Measurements from ENCODE around the gene CTH.
"Not testable (repeated sequence)": the region's sequence is repeated elsewhere in the genome, so short reads cannot be mapped to it uniquely, and the experiment has no call there.

Gene CTH

DNA sequence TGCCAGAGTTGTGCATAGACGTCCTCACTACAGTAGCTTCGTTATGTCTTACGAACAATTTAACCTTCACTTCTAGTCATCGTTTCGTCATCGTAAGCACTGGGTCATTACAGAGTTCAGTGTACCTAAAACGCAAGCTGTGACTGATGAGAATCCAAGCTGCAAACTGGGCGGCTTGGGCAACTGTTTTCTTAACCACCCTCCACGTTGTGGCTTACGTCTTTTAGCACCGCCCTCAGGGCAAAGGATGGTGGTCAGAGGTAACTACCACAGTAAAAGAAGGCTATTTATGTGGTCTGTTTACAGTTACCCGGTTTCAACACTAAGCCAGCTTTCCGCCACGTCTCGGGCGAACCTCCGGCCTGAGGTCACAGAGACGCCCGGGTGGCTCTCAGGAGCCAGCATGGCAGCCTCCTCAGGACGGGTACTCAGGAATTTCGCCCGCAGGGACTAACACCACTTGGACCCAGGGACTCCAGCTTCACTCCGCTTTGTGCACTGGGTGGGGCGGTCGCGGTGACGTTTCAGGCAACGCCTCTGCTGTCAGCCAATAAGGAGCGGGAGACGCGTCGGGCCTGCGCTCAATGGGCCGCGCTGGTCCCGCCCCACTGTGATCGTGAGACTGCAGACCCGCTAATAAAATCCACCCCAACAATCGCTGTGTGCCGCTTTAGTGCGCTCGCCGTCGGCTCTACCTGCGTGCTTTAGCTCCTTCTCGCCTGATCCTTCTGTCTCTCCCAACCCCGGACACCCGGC, at the start of gene CTH:
Gene CTH, plus strand, starts transcription at position 665 of the 756 bp plus-strand sequence. CDS start 148 bp downstream, outside the sequence.
- TF ChIP-seq, protein P1, sequence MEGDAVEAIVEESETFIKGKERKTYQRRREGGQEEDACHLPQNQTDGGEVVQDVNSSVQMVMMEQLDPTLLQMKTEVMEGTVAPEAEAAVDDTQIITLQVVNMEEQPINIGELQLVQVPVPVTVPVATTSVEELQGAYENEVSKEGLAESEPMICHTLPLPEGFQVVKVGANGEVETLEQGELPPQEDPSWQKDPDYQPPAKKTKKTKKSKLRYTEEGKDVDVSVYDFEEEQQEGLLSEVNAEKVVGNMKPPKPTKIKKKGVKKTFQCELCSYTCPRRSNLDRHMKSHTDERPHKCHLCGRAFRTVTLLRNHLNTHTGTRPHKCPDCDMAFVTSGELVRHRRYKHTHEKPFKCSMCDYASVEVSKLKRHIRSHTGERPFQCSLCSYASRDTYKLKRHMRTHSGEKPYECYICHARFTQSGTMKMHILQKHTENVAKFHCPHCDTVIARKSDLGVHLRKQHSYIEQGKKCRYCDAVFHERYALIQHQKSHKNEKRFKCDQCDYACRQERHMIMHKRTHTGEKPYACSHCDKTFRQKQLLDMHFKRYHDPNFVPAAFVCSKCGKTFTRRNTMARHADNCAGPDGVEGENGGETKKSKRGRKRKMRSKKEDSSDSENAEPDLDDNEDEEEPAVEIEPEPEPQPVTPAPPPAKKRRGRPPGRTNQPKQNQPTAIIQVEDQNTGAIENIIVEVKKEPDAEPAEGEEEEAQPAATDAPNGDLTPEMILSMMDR (IDR thresholded peaks at IDR 0.05; ENCODE audit: low read depth, low read length): no peak
- Histone ChIP-seq H3K9me3 (ENCODE audit: severe bottlenecking) (no peaks in the 10 kb centered on the region), H3K36me3 (no peaks in the 10 kb centered on the region), H3K27me3 (ENCODE audit: insufficient read depth, low read depth, severe bottlenecking) (no peaks in the 10 kb centered on the region), H3K4me3 (ENCODE audit: low read depth, low read length) (peak within 1 kb of the TSS; percentile 97), H3K27ac (peak within 1 kb of the TSS; percentile 81)
- peak; percentile 97 for DNase-seq

DNA sequence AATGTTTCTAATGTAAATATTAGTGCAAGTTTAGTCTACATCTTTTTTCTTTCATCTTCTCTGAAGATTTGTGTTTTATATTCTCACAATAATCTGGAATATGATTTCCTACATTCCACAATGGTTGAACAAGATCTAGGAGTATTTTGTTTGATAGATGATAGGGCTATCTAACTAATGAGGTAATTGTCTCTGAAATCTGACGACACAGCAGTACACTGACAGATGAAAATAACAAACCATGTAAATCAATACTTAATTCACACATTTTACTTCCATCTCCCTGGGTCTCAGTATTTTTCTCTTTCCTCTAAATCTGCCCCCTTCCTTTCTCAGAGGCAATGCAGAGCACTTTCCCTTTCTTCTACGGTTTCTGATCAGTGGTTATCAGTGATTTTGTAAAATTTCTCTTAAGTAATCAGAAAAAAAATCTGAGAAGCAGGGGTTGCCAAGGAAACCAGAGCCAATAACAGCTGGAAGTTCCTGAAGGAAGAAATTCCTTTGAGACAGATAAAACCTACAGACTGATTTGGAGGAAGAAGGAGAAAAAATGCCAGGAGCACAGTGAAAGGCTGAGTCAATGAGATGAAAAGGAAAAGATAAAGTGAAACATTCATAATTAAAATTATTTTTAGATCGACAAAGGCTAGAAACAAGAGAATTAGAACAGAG, 49.2 kb upstream of the CTH start:
- Histone ChIP-seq H3K4me3 (ENCODE audit: low read depth, low read length) (no peak overlapping the region), H3K27me3 (ENCODE audit: insufficient read depth, low read depth, severe bottlenecking) (no peaks in the 10 kb centered on the region), H3K9me3 (ENCODE audit: severe bottlenecking) (no peaks in the 10 kb centered on the region), H3K27ac (no peak overlapping the region), H3K36me3 (no peaks in the 10 kb centered on the region)
- TF ChIP-seq, protein P1 (IDR thresholded peaks at IDR 0.05; ENCODE audit: low read depth, low read length): no peak
- DNase-seq: no peak

DNA sequence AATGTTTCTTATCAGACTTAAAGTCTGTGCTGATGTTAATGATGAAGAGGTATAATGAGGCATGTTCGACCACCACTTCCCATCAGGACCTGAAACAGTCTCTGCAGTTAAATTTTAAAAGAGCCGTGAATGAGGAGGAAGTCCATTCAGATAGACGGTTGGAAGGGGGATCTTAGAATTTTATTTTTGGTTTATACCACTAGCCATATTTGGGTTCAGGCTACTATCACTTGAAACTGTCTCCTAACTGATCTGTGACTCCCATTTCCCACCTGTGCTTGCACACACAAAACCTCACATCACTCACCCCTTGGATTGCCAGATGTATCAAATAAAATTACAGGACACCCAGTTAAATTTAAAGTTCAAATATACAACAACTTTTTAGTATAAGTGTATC, 46.6 kb upstream of the CTH start:
- no peaks in the 10 kb centered on the region for H3K27me3 ChIP-seq (ENCODE audit: insufficient read depth, low read depth, severe bottlenecking)
- no peaks in the 10 kb centered on the region for H3K9me3 ChIP-seq (ENCODE audit: severe bottlenecking)
- no peak overlapping the region for H3K4me3 ChIP-seq (ENCODE audit: low read depth, low read length)
- no peak overlapping the region for H3K27ac ChIP-seq
- no peak for DNase-seq
- TF ChIP-seq, protein P1 (IDR thresholded peaks at IDR 0.05; ENCODE audit: low read depth, low read length): no peak
- no peaks in the 10 kb centered on the region for H3K36me3 ChIP-seq

DNA sequence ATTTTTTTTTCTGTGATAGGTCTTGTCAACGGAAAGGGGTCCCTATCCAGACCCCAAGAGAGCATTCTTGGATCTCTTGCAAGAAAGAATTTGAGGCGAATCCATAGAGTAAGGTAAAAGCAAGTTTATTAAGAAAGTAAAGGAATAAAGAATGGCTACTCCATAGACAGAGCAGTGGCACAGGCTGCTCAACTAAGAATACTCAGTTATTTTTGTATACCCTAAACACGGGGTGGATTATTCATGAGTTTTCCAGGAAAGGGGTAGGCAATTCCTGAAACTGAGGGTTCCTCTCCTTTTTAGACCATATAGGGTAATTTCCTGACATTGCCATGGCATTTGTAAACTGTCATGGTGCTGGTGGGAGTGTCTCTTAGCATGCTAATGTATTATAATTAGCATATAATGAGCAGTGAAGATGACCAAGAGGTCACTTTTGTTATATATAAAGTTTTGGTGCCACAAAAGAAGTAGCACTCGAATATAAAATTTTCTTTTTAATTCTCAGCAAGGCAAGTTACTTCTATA, 44.6 kb upstream of the CTH start:
- H3K9me3 ChIP-seq (ENCODE audit: severe bottlenecking); H3K36me3 ChIP-seq; H3K27me3 ChIP-seq (ENCODE audit: insufficient read depth, low read depth, severe bottlenecking); H3K4me3 ChIP-seq (ENCODE audit: low read depth, low read length); DNase-seq; H3K27ac ChIP-seq: not testable (repeated sequence)

DNA sequence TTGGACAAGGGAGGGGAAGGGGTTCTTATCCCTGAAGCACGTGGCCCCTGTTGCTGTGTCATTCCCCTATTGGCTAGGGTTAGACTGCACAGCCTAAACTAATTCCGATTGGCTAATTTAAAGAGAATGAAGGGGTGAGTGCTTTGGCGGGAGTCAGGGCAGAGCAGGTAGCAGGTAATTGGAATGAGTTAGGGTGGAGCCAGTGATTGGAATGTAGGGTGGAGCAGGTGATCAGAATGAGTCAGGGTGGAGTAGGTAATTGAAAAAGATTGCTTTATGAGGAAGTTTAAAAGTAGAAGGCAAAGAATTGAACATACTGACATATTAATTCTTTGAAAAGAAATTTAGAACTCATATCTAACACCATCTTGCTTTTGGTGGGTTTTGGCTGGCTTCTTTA, 44.1 kb upstream of the CTH start:
- H3K27ac ChIP-seq; DNase-seq; H3K4me3 ChIP-seq (ENCODE audit: low read depth, low read length); H3K36me3 ChIP-seq; H3K27me3 ChIP-seq (ENCODE audit: insufficient read depth, low read depth, severe bottlenecking); H3K9me3 ChIP-seq (ENCODE audit: severe bottlenecking): not testable (repeated sequence)

DNA sequence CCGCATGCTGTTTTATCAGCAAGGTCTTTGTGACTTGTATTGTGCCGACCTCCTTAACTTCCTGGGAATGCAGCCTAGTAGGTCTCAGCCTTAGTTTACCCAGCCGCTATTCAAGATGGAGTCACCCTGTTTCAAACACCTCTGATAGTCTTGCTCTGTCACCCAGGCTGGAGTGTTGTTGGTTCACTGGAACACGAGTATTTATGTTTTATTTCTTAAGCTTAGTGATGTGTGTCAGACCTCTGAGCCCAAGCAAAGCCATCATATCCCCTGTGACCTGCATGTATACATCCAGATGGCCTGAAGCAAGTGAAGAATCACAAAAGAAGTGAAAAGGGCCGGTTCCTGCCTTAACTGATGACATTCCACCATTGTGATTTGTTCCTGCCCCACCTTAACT, 43.7 kb upstream of the CTH start:
- not testable (repeated sequence) for H3K27ac ChIP-seq

DNA sequence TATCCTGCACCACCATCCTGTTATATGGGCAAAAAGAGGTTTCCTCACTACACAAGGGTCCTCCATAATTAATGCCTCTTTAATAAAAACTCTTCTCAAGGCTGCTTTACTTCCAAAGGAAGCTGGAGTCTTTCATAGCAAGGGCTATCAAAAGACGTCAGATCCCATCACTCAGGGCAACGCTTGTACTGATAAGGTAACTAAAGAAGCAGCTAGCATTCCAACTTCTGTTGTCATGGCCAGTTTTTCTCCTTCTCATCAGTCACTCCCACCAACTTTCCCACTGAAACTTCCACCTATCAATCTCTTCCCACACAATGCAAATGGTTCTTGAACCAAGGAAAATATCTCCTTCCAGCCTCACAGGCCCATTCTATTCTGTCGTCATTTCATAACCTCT, 39.5 kb upstream of the CTH start:
- not testable (repeated sequence) for H3K4me3 ChIP-seq (ENCODE audit: low read depth, low read length); H3K27me3 ChIP-seq (ENCODE audit: insufficient read depth, low read depth, severe bottlenecking); H3K36me3 ChIP-seq; H3K9me3 ChIP-seq (ENCODE audit: severe bottlenecking); DNase-seq; H3K27ac ChIP-seq

More for the DNA sequence above, 43.7 kb upstream of the CTH start:
- DNase-seq; H3K36me3 ChIP-seq; H3K27me3 ChIP-seq (ENCODE audit: insufficient read depth, low read depth, severe bottlenecking); H3K9me3 ChIP-seq (ENCODE audit: severe bottlenecking); H3K4me3 ChIP-seq (ENCODE audit: low read depth, low read length): not testable (repeated sequence)

Data from WERI-Rb-1 (cell line).